ENCODE measurements around the gene HOTAIR.

- no peak for TF ChIP-seq CTCF (IDR thresholded peaks at IDR 0.05; ENCODE audit: poor library complexity, severe bottlenecking)
- no peak for TF ChIP-seq EZH2 (IDR thresholded peaks at IDR 0.05; ENCODE audit: borderline replicate concordance, insufficient read depth, low read length, poor library complexity, severe bottlenecking)
- TF ChIP-seq RAD21 (conservative IDR thresholded peaks at IDR 0.05), result no peak
- no peak for TF ChIP-seq REST (IDR thresholded peaks at IDR 0.05; ENCODE audit: borderline replicate concordance)
These were observed 5.5 kb upstream of the HOTAIR start for GRCh38 chr12:53980104-53980801.
